Vagina (tissue), 2 donors: ENCODE measurements around the gene SLC17A1. TPM values are rescaled to one million over a fixed set of nuclear protein-coding genes. Genes with fewer than 3 reads are reported as not detected.

ENCODE experiments used
- DNase-seq, 2 donors: peaks; one replicate each; pipeline ENCODE4 v3.0.0-alpha.2; 2017; ENCODE audit errors: extremely low spot score in 2 of 2
- H3K27ac ChIP-seq: fragments of 200-600 bp; sonication (generic); one replicate; pipeline ENCODE4 v1.5.1; 2019
- H3K27me3 ChIP-seq: fragments of 200-600 bp; sonication (generic); one replicate; pipeline ENCODE4 v1.5.1; 2019
- H3K36me3 ChIP-seq, 2 donors: fragments of 200-600 bp; sonication (generic); one replicate each; pipeline ENCODE4 v1.5.1; 2017 to 2019
- H3K4me1 ChIP-seq: fragments of 200-600 bp; sonication (generic); one replicate; pipeline ENCODE4 v1.5.1; 2019
- H3K4me3 ChIP-seq, 2 donors: fragments of 200-600 bp; sonication (generic); 1 replicate in 1 of 2; 2 replicates in 1 of 2; pipeline ENCODE4 v1.5.1; 2016 to 2019
- H3K9me3 ChIP-seq: fragments of 200-600 bp; sonication (generic); one replicate; pipeline ENCODE4 v1.5.1; 2019
- POLR2A ChIP-seq, 2 donors: fragments of 450-650 bp; IDR thresholded peaks; one replicate each; pipeline ENCODE4 v1.6.1; 2017; ENCODE audit warnings: antibody characterized with exemption in 2 of 2, mild to moderate bottlenecking in 2 of 2, moderate library complexity in 2 of 2
- POLR2AphosphoS5 ChIP-seq, 2 donors: sonication (generic); formaldehyde crosslinking; IDR thresholded peaks; one replicate each; pipeline ENCODE4 v1.9.0; 2017; ENCODE audit warnings: antibody characterized with exemption in 2 of 2, mild to moderate bottlenecking in 2 of 2, low read depth in 1 of 2; ENCODE audit not compliant: insufficient read depth in 1 of 2
- intact Hi-C: fragments of 100-400 bp; cut with DNase I; formaldehyde crosslinking; loops from one replicate; pipeline ENCODE4 v1.15.1; 2023
- total RNA-seq: library from RNA; depleted of rRNA; stranded (reverse); fragments of >200 nt; gene quantifications from one replicate; pipeline ENCODE4 v1.2.3, GENCODE V29; 2016
- TF ChIP-seq, protein P1 (sequence below), 3 experiments: fragments of 450-650 bp in 2 of 3; fragments of 200-600 bp in 1 of 3; sonication (generic) in 1 of 3; IDR thresholded peaks; one replicate each; pipeline ENCODE4 v1.5.1; 2017 to 2019; ENCODE audit warnings: antibody characterized with exemption in 3 of 3, mild to moderate bottlenecking in 2 of 3, moderate library complexity in 2 of 3

The SLC17A1 gene
- total RNA-seq, 1 donor from 2014 or later, result not detected

GRCh38 chr6:25769983-25770382, 61.9 kb downstream of the SLC17A1 start:
- no peaks in the 10 kb centered on the region for H3K27me3 ChIP-seq
- DNase-seq, result no peak
- H3K4me3 ChIP-seq, result no peak overlapping the region
- TF ChIP-seq POLR2AphosphoS5 (IDR thresholded peaks at IDR 0.05; ENCODE audit: insufficient read depth in 1 of 2, low read depth in 1 of 2) (no peak), POLR2A (IDR thresholded peaks at IDR 0.05) (no peak)
- TF ChIP-seq, protein P1, sequence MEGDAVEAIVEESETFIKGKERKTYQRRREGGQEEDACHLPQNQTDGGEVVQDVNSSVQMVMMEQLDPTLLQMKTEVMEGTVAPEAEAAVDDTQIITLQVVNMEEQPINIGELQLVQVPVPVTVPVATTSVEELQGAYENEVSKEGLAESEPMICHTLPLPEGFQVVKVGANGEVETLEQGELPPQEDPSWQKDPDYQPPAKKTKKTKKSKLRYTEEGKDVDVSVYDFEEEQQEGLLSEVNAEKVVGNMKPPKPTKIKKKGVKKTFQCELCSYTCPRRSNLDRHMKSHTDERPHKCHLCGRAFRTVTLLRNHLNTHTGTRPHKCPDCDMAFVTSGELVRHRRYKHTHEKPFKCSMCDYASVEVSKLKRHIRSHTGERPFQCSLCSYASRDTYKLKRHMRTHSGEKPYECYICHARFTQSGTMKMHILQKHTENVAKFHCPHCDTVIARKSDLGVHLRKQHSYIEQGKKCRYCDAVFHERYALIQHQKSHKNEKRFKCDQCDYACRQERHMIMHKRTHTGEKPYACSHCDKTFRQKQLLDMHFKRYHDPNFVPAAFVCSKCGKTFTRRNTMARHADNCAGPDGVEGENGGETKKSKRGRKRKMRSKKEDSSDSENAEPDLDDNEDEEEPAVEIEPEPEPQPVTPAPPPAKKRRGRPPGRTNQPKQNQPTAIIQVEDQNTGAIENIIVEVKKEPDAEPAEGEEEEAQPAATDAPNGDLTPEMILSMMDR (IDR thresholded peaks at IDR 0.05), result no peak
- H3K9me3 ChIP-seq, result no peaks in the 10 kb centered on the region
- no peaks in the 10 kb centered on the region for H3K4me1 ChIP-seq
- intact Hi-C loops, result no loop called here
- no peak overlapping the region for H3K27ac ChIP-seq
- no peaks in the 10 kb centered on the region for H3K36me3 ChIP-seq

GRCh38 chr6:25768566-25768965, 63.3 kb downstream of the SLC17A1 start:
- H3K4me1 ChIP-seq, result no peaks in the 10 kb centered on the region
- no peak for DNase-seq
- no peak overlapping the region for H3K27ac ChIP-seq
- no peaks in the 10 kb centered on the region for H3K27me3 ChIP-seq
- H3K36me3 ChIP-seq, result no peaks in the 10 kb centered on the region
- intact Hi-C loops, result no loop called here
- no peak for TF ChIP-seq POLR2AphosphoS5 (IDR thresholded peaks at IDR 0.05; ENCODE audit: insufficient read depth in 1 of 2, low read depth in 1 of 2)
- no peak for TF ChIP-seq POLR2A (IDR thresholded peaks at IDR 0.05)
- TF ChIP-seq, protein P1 (IDR thresholded peaks at IDR 0.05), result no peak
- H3K4me3 ChIP-seq, result no peak overlapping the region
- no peaks in the 10 kb centered on the region for H3K9me3 ChIP-seq

DNA sequence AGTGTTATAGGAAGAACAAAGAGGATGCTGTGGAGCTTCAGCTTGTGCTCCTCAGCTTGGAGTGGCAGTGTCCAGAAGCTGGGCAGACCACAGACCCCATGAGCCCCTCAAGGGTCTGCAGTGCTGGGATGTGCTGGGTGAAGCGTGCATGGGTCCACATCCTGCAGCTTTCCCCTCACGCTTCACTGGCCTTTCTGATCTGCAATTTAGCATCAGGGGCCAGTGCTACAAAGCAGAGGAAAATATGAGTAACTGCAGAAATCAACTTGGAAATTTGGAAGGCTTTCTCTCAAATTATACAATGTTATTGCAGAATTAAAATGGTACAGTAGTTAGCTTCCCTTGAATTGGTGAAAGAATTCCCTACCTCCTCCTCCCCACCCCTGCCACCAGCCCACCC, 67.2 kb downstream of the SLC17A1 start:
- intact Hi-C loops, result no loop called here
- Histone ChIP-seq H3K27ac (no peak overlapping the region), H3K4me3 (no peak overlapping the region), H3K4me1 (no peaks in the 10 kb centered on the region), H3K27me3 (no peaks in the 10 kb centered on the region), H3K36me3 (no peaks in the 10 kb centered on the region), H3K9me3 (no peaks in the 10 kb centered on the region)
- no peak for DNase-seq
- TF ChIP-seq POLR2AphosphoS5 (IDR thresholded peaks at IDR 0.05; ENCODE audit: insufficient read depth in 1 of 2, low read depth in 1 of 2) (no peak), POLR2A (IDR thresholded peaks at IDR 0.05) (no peak)
- TF ChIP-seq, protein P1 (IDR thresholded peaks at IDR 0.05), result no peak

DNA sequence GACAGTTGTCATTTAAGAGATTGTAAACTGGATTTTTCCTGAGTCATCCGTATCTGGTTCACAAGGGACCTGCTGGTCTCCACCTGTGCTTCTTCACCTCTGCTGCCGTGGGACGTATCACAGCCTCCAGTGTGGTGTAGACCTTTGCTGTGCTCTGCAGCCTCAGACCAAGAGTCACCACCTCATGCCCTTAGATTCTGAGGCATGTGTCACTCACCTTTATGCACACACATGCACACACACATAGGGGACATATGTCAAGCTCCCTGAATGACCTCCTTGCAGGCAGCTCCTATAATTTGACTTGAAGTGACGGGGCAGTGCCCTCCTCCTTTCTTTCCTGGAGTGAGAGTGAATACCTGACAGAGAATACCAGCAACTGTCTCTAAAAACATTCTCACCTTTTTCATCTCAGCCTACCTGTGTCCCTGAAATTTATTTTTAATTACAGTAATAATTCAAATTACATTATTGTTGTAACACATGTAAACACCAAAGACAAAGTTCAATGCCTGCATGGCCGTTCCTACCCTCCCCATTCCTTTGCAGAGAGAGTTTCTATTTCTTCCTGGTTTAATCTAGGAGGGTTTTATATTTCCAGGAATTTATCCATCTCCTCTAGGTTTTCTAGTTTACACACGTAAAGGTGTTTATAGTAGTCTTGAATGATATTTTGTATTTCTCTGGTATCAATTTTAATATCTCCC, 73.8 kb downstream of the SLC17A1 start:
- no peak for TF ChIP-seq POLR2A (IDR thresholded peaks at IDR 0.05)
- TF ChIP-seq, protein P1 (IDR thresholded peaks at IDR 0.05), result no peak
- no peak for TF ChIP-seq POLR2AphosphoS5 (IDR thresholded peaks at IDR 0.05; ENCODE audit: insufficient read depth in 1 of 2, low read depth in 1 of 2)
- H3K36me3 ChIP-seq, result no peaks in the 10 kb centered on the region
- H3K9me3 ChIP-seq, result no peaks in the 10 kb centered on the region
- no peaks in the 10 kb centered on the region for H3K4me1 ChIP-seq
- no peak overlapping the region for H3K4me3 ChIP-seq
- no peak for DNase-seq
- intact Hi-C loops, result no loop called here
- H3K27me3 ChIP-seq, result no peaks in the 10 kb centered on the region
- H3K27ac ChIP-seq, result no peak overlapping the region
